K562 (cell line): ENCODE data around the gene EYA2. TPM values are rescaled to one million over a fixed set of nuclear protein-coding genes. Genes with fewer than 3 reads are reported as not detected.
A peak's percentile ranks its signal among the peaks of the same experiment; 100 is the strongest.

Experiments
- ATAC-seq: fragments of 200-7000 bp; cut with Tn5 transposase; 3 replicates; pipeline ENCODE4 v1.9.1; 2020; ENCODE audit warnings: moderate library complexity
- BruUV-seq: library from RNA; stranded (reverse); fragments of 400-500 nt; replicated peaks from 2 replicates; lab custom pipeline; 2021; lab: Mats Ljungman, UMichigan
- CTCF ChIA-PET: fragments of 300-600 bp; formaldehyde crosslinking; extraction: SDS; loops from one replicate; lab custom pipeline; 2021; ENCODE audit warnings: low intra/inter-chr PET ratio; lab: Yijun Ruan, JAX
- POLR2A ChIA-PET: fragments of 300-600, 350-650 bp; sonication (Branson Sonifier 250); formaldehyde crosslinking; extraction: SDS; loops from one replicate; lab custom pipeline; 2021; ENCODE audit warnings: antibody characterized with exemption, inconsistent platforms; lab: Yijun Ruan, JAX
- DNase-seq, 4 experiments: peaks; one replicate each; pipeline versions ENCODE4 v3.0.0 to v3.0.0-alpha.2; 2011 to 2018; ENCODE audit warnings: low spot score in 3 of 4, mixed read lengths in 3 of 4; ENCODE audit errors: extremely low read depth in 1 of 4
- FAIRE-seq: peaks from 2 replicates; lab custom pipeline; 2011; peaks lifted over from hg19 to GRCh38; lab: Jason Lieb, UNC
- H2AFZ ChIP-seq: 2 replicates; pipeline ENCODE4 v1.6.0; 2011; ENCODE audit warnings: low read depth, low read length, control low read depth, inconsistent platforms
- H3K27ac ChIP-seq: fragments of 200-600 bp; 3 replicates; pipeline ENCODE4 v1.8.0; 2011; ENCODE audit warnings: low read depth, mild to moderate bottlenecking, control low read depth, inconsistent platforms, low read length, moderate library complexity, mixed read lengths; ENCODE audit errors: extremely low read depth
- H3K27me3 ChIP-seq, 2 experiments: fragments of 300-600 bp in 1 of 2; 2 replicates in 1 of 2; 3 replicates in 1 of 2; pipeline versions ENCODE4 v1.6.0 to v1.8.0; 2011; ENCODE audit warnings: inconsistent platforms in 2 of 2, low read length in 2 of 2, mild to moderate bottlenecking in 1 of 2, mixed read lengths in 1 of 2, moderate library complexity in 1 of 2; ENCODE audit not compliant: control insufficient read depth in 2 of 2, insufficient read depth in 2 of 2
- H3K36me3 ChIP-seq: fragments of 300-600 bp; 3 replicates; pipeline ENCODE4 v1.8.0; 2011; ENCODE audit warnings: mild to moderate bottlenecking, low read length, inconsistent platforms; ENCODE audit not compliant: control insufficient read depth, insufficient read depth
- H3K4me1 ChIP-seq, 2 experiments: fragments of 200-600 bp in 1 of 2; replicated peaks in 1 of 2; 2 replicates in 1 of 2; 3 replicates in 1 of 2; pipeline versions ENCODE4 v1.5.1 to v1.8.0; 2011; ENCODE audit warnings: inconsistent platforms in 2 of 2, low read length in 2 of 2, mild to moderate bottlenecking in 1 of 2, mixed read lengths in 1 of 2, moderate library complexity in 1 of 2; ENCODE audit not compliant: control insufficient read depth in 2 of 2, insufficient read depth in 2 of 2
- H3K4me2 ChIP-seq: 2 replicates; pipeline ENCODE4 v1.6.1; 2011; ENCODE audit warnings: low read length, control low read depth, inconsistent platforms, mixed read lengths; ENCODE audit not compliant: insufficient read depth
- H3K4me3 ChIP-seq: fragments of 200-600 bp; sonication (generic), shearing (Covaris generic); 2 replicates; pipeline ENCODE4 v1.5.1; 2016; ENCODE audit warnings: control low read depth, inconsistent platforms
- H3K79me2 ChIP-seq: fragments of 200-600 bp; 3 replicates; pipeline ENCODE4 v1.8.0; 2011; ENCODE audit warnings: low read length, inconsistent platforms; ENCODE audit not compliant: control insufficient read depth, insufficient read depth
- H3K9ac ChIP-seq, 2 experiments: 2 replicates each; pipeline versions ENCODE4 v1.6.0 to v1.6.1; 2011; ENCODE audit warnings: low read depth in 2 of 2, low read length in 2 of 2, control low read depth in 1 of 2, inconsistent platforms in 1 of 2, mild to moderate bottlenecking in 1 of 2, mixed read lengths in 1 of 2; ENCODE audit not compliant: insufficient read depth in 1 of 2
- H3K9me1 ChIP-seq: one replicate; pipeline ENCODE4 v1.6.0; 2011; ENCODE audit warnings: inconsistent platforms, mild to moderate bottlenecking, low read length, moderate library complexity; ENCODE audit not compliant: control insufficient read depth, insufficient read depth
- H3K9me3 ChIP-seq: replicated peaks from 2 replicates; pipeline ENCODE4 v1.5.1; 2011; ENCODE audit warnings: low read depth, low read length, inconsistent platforms; ENCODE audit not compliant: control insufficient read depth, insufficient read depth
- H4K20me1 ChIP-seq: replicated peaks from 2 replicates; pipeline ENCODE4 v1.6.1; 2011; ENCODE audit warnings: low read length, inconsistent platforms, mixed read lengths; ENCODE audit not compliant: control insufficient read depth, insufficient read depth
- ATF1 ChIP-seq, 2 experiments: fragments of 450-650 bp in 1 of 2; IDR thresholded peaks; 2 replicates each; pipeline ENCODE4 v1.6.1; 2016; ENCODE audit warnings: missing compliant biosample characterization in 1 of 2, missing genetic modification characterization in 1 of 2
- BRD4 ChIP-seq: fragments of 200-600 bp; sonication (generic); IDR thresholded peaks from 2 replicates; pipeline ENCODE4 v1.6.1; 2017; ENCODE audit warnings: inconsistent platforms
- BRD9 ChIP-seq: fragments of 450-650 bp; IDR thresholded peaks from 2 replicates; pipeline ENCODE4 v1.6.1; 2018; ENCODE audit warnings: low read depth; ENCODE audit not compliant: partially characterized antibody
- CREM ChIP-seq: IDR thresholded peaks from 2 replicates; pipeline ENCODE4 v1.6.1; 2014; ENCODE audit warnings: antibody characterized with exemption, low read depth
- DDX20 ChIP-seq: fragments of 450-650 bp; IDR thresholded peaks from 2 replicates; pipeline ENCODE4 v1.6.1; 2016; ENCODE audit warnings: missing genetic modification characterization, low read depth, mild to moderate bottlenecking, missing compliant biosample characterization, moderate library complexity
- EP400 ChIP-seq: fragments of 450-650 bp; IDR thresholded peaks from 2 replicates; pipeline ENCODE4 v1.6.1; 2017; ENCODE audit warnings: antibody characterized with exemption, mild to moderate bottlenecking, moderate library complexity
- HDAC2 ChIP-seq: fragments of 450-650 bp; IDR thresholded peaks from 2 replicates; pipeline ENCODE4 v1.6.1; 2016; ENCODE audit warnings: mild to moderate bottlenecking
- ILF3 ChIP-seq: fragments of 450-650 bp; IDR thresholded peaks from 2 replicates; pipeline ENCODE4 v1.6.1; 2018; ENCODE audit warnings: antibody characterized with exemption, mild to moderate bottlenecking, moderate library complexity, borderline replicate concordance
- JUN ChIP-seq, 2 experiments: sonication (generic) in 1 of 2; formaldehyde crosslinking in 1 of 2; IDR thresholded peaks; 2 replicates each; pipeline versions ENCODE4 v1.6.1 to v1.8.0; 2012 to 2022; ENCODE audit warnings: borderline replicate concordance in 2 of 2, mild to moderate bottlenecking in 2 of 2, improper control_type of control experiment in 1 of 2, low read depth in 1 of 2, low read length in 1 of 2, missing genetic modification reagents in 1 of 2
- KDM2B ChIP-seq: fragments of 250-450 bp; sonication (Bioruptor Pico); IDR thresholded peaks from 2 replicates; pipeline ENCODE4 v1.8.0; 2021; ENCODE audit warnings: mild to moderate bottlenecking, moderate library complexity
- MCM5 ChIP-seq: fragments of 450-650 bp; IDR thresholded peaks from 2 replicates; pipeline ENCODE4 v1.6.1; 2016; ENCODE audit warnings: low read depth
- NR1H2 ChIP-seq: sonication (generic); formaldehyde crosslinking; IDR thresholded peaks from 2 replicates; pipeline ENCODE4 v1.4.0; 2020; ENCODE audit warnings: mild to moderate bottlenecking, missing genetic modification reagents
- OTX1 ChIP-seq: fragments of 450-650 bp; formaldehyde crosslinking; IDR thresholded peaks from 2 replicates; pipeline ENCODE4 v1.4.0; 2022; ENCODE audit warnings: mild to moderate bottlenecking
- SLC30A9 ChIP-seq: fragments of 250-450 bp; sonication (Bioruptor Pico); IDR thresholded peaks from 2 replicates; pipeline ENCODE4 v1.8.0; 2022; ENCODE audit warnings: mild to moderate bottlenecking, moderate library complexity
- SRF ChIP-seq, 2 experiments: fragments of 250-450, 450-650 bp in 1 of 2; sonication (Bioruptor Pico) in 1 of 2; sonication (generic) in 1 of 2; formaldehyde crosslinking; IDR thresholded peaks; 2 replicates each; pipeline versions ENCODE4 v1.5.0 to v1.5.1; 2020 to 2022; ENCODE audit warnings: mild to moderate bottlenecking in 1 of 2, missing genetic modification reagents in 1 of 2
- SUPT5H ChIP-seq: fragments of 450-650 bp; IDR thresholded peaks from 2 replicates; pipeline ENCODE4 v1.6.1; 2016
- TAF9B ChIP-seq: fragments of 450-650 bp; IDR thresholded peaks from 2 replicates; pipeline ENCODE4 v1.6.1; 2018; ENCODE audit warnings: mild to moderate bottlenecking; ENCODE audit not compliant: partially characterized antibody
- TCF7 ChIP-seq: sonication (generic); IDR thresholded peaks from 2 replicates; pipeline ENCODE4 v1.6.1; 2016; ENCODE audit warnings: antibody characterized with exemption, borderline replicate concordance
- TEAD1 ChIP-seq, 2 experiments: fragments of 450-650 bp in 1 of 2; sonication (generic) in 1 of 2; formaldehyde crosslinking; IDR thresholded peaks; 2 replicates each; pipeline versions ENCODE4 v1.4.0 to v1.8.0; 2020 to 2022; ENCODE audit warnings: mild to moderate bottlenecking in 2 of 2, missing genetic modification reagents in 1 of 2
- YY1 ChIP-seq, 3 experiments: IDR thresholded peaks; 2 replicates each; pipeline ENCODE4 v1.6.1; 2011; ENCODE audit warnings: low read length in 2 of 3, mild to moderate bottlenecking in 2 of 3, moderate library complexity in 2 of 3, borderline replicate concordance in 1 of 3, control low read depth in 1 of 3, low read depth in 1 of 3; ENCODE audit not compliant: insufficient read depth in 3 of 3, insufficient replicate concordance in 2 of 3, control insufficient read depth in 1 of 3, insufficient read length in 1 of 3; ENCODE audit errors: extremely low read depth in 1 of 3
- ZEB2 ChIP-seq: fragments of 450-650 bp; IDR thresholded peaks from 2 replicates; pipeline ENCODE4 v1.6.1; 2016
- ZNF12 ChIP-seq: sonication (generic); formaldehyde crosslinking; IDR thresholded peaks from 2 replicates; pipeline ENCODE4 v1.4.0; 2020; ENCODE audit warnings: mild to moderate bottlenecking, missing genetic modification reagents
- ZNF224 ChIP-seq: sonication (generic); formaldehyde crosslinking; IDR thresholded peaks from 2 replicates; pipeline ENCODE4 v1.8.0; 2022; ENCODE audit warnings: mild to moderate bottlenecking, missing genetic modification reagents
- ZNF717 ChIP-seq: fragments of 250-450 bp; sonication (Bioruptor Pico); IDR thresholded peaks from 2 replicates; pipeline ENCODE4 v1.5.0; 2021
- ZNF785 ChIP-seq: fragments of 250-450 bp; sonication (Bioruptor Pico); IDR thresholded peaks from 2 replicates; pipeline ENCODE4 v1.4.0; 2020; ENCODE audit warnings: mild to moderate bottlenecking
- WGBS: fragments of 100-300 bp; shearing (Covaris generic); methylation state at CpG from one replicate; pipeline ENCODE4 v1.1.6; 2016; ENCODE audit warnings: low coverage, mixed read lengths; ENCODE audit not compliant: insufficient coverage; ENCODE audit errors: missing lambda C conversion rate; 5-methylcytosine and 5-hydroxymethylcytosine counted together
- in situ Hi-C: fragments of 300-500 bp; cut with MboI; formaldehyde crosslinking; loops from 4 replicates; pipeline ENCODE4 v1.15.0; 2018; ENCODE audit warnings: inconsistent platforms, mixed read lengths
- intact Hi-C: fragments of 100-400 bp; cut with micrococcal nuclease; formaldehyde crosslinking; loops from 2 replicates; pipeline ENCODE4 v1.14.2; 2022
- polyA plus RNA-seq, 8 experiments: library from polyadenylated mRNA; depleted of rRNA in 4 of 8; stranded (reverse) in 5 of 8; unstranded in 3 of 8; fragments of >200 nt; fragmentation: Nextera tagmentation in 2 of 8; fragmentation: Illumina TruSeq in 1 of 8; extraction: Ambion mirVana in 2 of 8; extraction: Trizol in 1 of 8; gene quantifications; 2 replicates each; pipeline versions ENCODE4 v1.2.1 to v1.2.3, GENCODE V29; 2011 to 2014; ENCODE audit warnings: inconsistent platforms in 1 of 8, missing spikeins in 1 of 8
- total RNA-seq, 7 experiments: library from RNA; depleted of rRNA in 6 of 7; stranded (reverse); fragments of >200 nt in 6 of 7; fragmentation: Illumina TruSeq in 2 of 7; extraction: Trizol in 2 of 7; gene quantifications; 2 replicates each; pipeline versions ENCODE4 v1.2.1 to v1.2.3, GENCODE V29; 2011 to 2021; ENCODE audit warnings: low replicate concordance in 1 of 7

EYA2 gene
- total and polyA plus RNA-seq, 9 of the 15 experiments (the other 6 are each of a cell fraction or from before 2014, with no cell fraction given), result 0.03 TPM; not detected in 8

DNA sequence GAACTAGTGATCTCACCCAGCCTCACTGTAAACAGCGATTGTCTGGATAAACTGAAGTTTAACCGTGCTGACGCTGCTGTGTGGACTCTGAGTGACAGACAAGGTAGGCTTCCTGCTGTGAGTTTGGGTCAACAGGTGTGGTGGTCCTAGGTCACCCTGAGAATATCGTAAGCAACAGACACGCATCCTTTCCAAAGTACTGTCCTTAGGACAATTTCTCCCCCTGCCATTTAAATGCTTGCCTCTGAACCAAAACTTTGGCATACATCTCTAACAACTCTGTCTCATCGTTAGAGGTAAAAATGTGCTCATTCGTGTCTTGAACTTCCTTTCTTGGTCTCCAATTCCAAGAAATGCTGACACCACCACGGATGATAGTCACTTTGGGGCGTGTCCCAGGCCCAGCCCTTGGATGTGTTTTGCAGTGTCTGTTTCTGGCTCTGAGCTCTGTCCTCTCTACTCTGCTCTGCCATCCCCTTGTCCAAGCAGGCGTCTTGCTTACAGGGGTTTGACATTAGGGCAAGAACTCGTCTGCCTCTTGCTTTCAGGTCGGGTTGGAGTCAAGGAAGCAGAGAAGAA, 95.5 kb downstream of the EYA2 start:
- 0 out of 2 replicates have a peak overlapping the region, but pooled peaks have one; percentile 1 for H3K4me3 ChIP-seq
- H3K4me2 ChIP-seq, result peak overlapping the region; percentile 76
- POLR2A ChIA-PET, result interaction anchor here (0.9 to 1.2 kb wide), 2 partner anchors 12 to 15 kb away, joined by 3 to 4 read pairs; no protein-coding TSS in a partner anchor
- no peaks in the 10 kb centered on the region for H3K9me1 ChIP-seq
- H3K4me1 ChIP-seq, result peaks cover 4 to 13% of the 10 kb centered on the region in 2 experiments
- H2AFZ ChIP-seq, result peak overlapping the region; percentile 94
- DNase-seq, result peak; percentile 58 to 81 (median 70)
- in situ Hi-C loops, result no loop called here
- H3K36me3 ChIP-seq, result no peaks in the 10 kb centered on the region
- H3K27me3 ChIP-seq, result no peaks in the 10 kb centered on the region
- peak overlapping the region; percentile 76 for H3K27ac ChIP-seq
- BruUV-seq, result no TSS peak
- WGBS, result 2% methylated on average over 12 of the region's 12 CpGs
- H3K79me2 ChIP-seq, result no peaks in the 10 kb centered on the region
- H3K9ac ChIP-seq, result peak overlapping the region; percentile 48 to 54; a peak in 3 of 4 replicates
- H4K20me1 ChIP-seq, result no peaks in the 10 kb centered on the region
- ATAC-seq, result peak; percentile 98
- CTCF ChIA-PET, result no interaction called here
- peak; percentile 94 for FAIRE-seq
- no peaks in the 10 kb centered on the region for H3K9me3 ChIP-seq
- intact Hi-C loops, result no loop called here
- peak; percentile 90 for TF ChIP-seq ZEB2
- TF ChIP-seq ZNF785 (CRISPR knock-in tag), result no peak
- no peak for TF ChIP-seq SUPT5H
- TF ChIP-seq ZNF717, result no peak
- peak; percentile 19 for TF ChIP-seq TAF9B
- no peak for TF ChIP-seq ILF3
- no peak for TF ChIP-seq BRD4
- no peak for TF ChIP-seq TEAD1 (CRISPR knock-in tag; IDR thresholded peaks at IDR 0.05)
- peak in 1 of 2 experiments; percentile 36; a peak in 1 of 4 replicates for TF ChIP-seq SRF (CRISPR knock-in tag; IDR thresholded peaks at IDR 0.05)
- TF ChIP-seq BRD9, result peak; percentile 44
- TF ChIP-seq OTX1 (CRISPR knock-in tag), result no peak
- TF ChIP-seq CREM, result peak; percentile 52
- TF ChIP-seq NR1H2 (CRISPR knock-in tag), result no peak
- TF ChIP-seq ATF1 (CRISPR knock-in tag; IDR thresholded peaks at IDR 0.05), result no peak
- TF ChIP-seq ATF1 (tag; IDR thresholded peaks at IDR 0.05), result peak; percentile 57
- no peak for TF ChIP-seq YY1 (IDR thresholded peaks at IDR 0.05; ENCODE audit: borderline replicate concordance in 1 of 3, control insufficient read depth in 1 of 3, extremely low read depth in 1 of 3, insufficient read depth in 3 of 3, insufficient read length in 1 of 3, insufficient replicate concordance in 2 of 3, low read depth in 1 of 3, low read length in 2 of 3)
- peak; percentile 54; the same call in 1 of the 2 replicates for TF ChIP-seq HDAC2
- TF ChIP-seq SLC30A9, result no peak
- no peak for TF ChIP-seq ZNF12 (CRISPR knock-in tag)
- TF ChIP-seq DDX20 (tag), result no peak
- TF ChIP-seq ZNF224 (CRISPR knock-in tag), result no peak
- peak; percentile 28; the same call in 1 of the 2 replicates for TF ChIP-seq EP400
- no peak for TF ChIP-seq KDM2B (CRISPR knock-in tag)
- no peak for TF ChIP-seq TCF7
- TF ChIP-seq MCM5, result no peak
- 0 out of 2 replicates have a peak, but pooled peaks have one; percentile 9 for TF ChIP-seq JUN (IDR thresholded peaks at IDR 0.05; ENCODE audit: borderline replicate concordance, low read depth, low read length)
- TF ChIP-seq JUN (CRISPR knock-in tag; IDR thresholded peaks at IDR 0.05; ENCODE audit: borderline replicate concordance), result no peak
